ENCODE results near the gene STAG3. TPM values are rescaled to one million over a fixed set of nuclear protein-coding genes. Genes with fewer than 3 reads are reported as not detected.

STAG3 gene
- total and polyA plus RNA-seq, 10 of the 15 experiments (the other 5 are each of a cell fraction or from before 2014, with no cell fraction given): 73.0 to 306 (median 120) TPM

GRCh38 chr7:100211342-100211780 lies 33.6 kb downstream of the STAG3 start:
- Histone ChIP-seq H2AFZ (ENCODE audit: control insufficient read depth, low read depth, low read length) (peak overlapping the region; percentile 63), H3K27ac (ENCODE audit: control insufficient read depth, insufficient read depth) (peak overlapping the region; percentile 90), H3K4me2 (ENCODE audit: control insufficient read depth, insufficient read depth) (peak overlapping the region; percentile 88), H4K20me1 (ENCODE audit: control insufficient read depth, insufficient read depth) (no peaks in the 10 kb centered on the region), H3K4me1 (ENCODE audit: control insufficient read depth, insufficient read depth, low read length) (peaks cover 67% of the 10 kb centered on the region), H3K9me3 (replicated peaks; ENCODE audit: control insufficient read depth, insufficient read depth, low read length) (no peaks in the 10 kb centered on the region), H3K9ac (ENCODE audit: control insufficient read depth, insufficient read depth, low read length) (peak overlapping the region; percentile 72), H3K27me3 (replicated peaks in 1 of 2; ENCODE audit: control insufficient read depth in 2 of 2, insufficient read depth in 2 of 2, low read length in 1 of 2) (no peaks in the 10 kb centered on the region), H3K36me3 (ENCODE audit: control insufficient read depth in 2 of 2, insufficient read depth in 2 of 2, low read length in 1 of 2) (no peaks in the 10 kb centered on the region; a peak in 1 of 4 replicates), H3K4me3 (peak overlapping the region; percentile 66), H3K79me2 (ENCODE audit: control insufficient read depth, insufficient read depth, low read length) (peaks cover 10% of the 10 kb centered on the region)
- in situ Hi-C loops (cut with MboI): no loop called here
- 0% methylated on average over 7 of the region's 7 CpGs for WGBS (ENCODE audit: insufficient coverage, insufficient replicate concordance, low lambda C conversion rate, missing lambda C conversion rate)
- no peak for FAIRE-seq
- intact Hi-C loops (cut with micrococcal nuclease; ENCODE audit: unreplicated experiment): no loop called here
- CTCF ChIA-PET: interaction anchor here (0.8 to 5.7 kb wide), 11 partner anchors 7 to 196 kb away, joined by 3 to 65 read pairs (median 5); partner anchors contain the start of genes GPC2, LAMTOR4 and PVRIG
- RAD21 ChIA-PET (ENCODE audit: unreplicated experiment): interaction anchor here (0.5 to 3.9 kb wide), 16 partner anchors 8 to 218 kb away, joined by 3 to 33 read pairs (median 5); partner anchors contain the start of genes LAMTOR4, MEPCE, PVRIG and ZCWPW1
- BruUV-seq (replicated peaks): TSS peak; percentile 72
- DNase-seq (ENCODE audit: low read depth, low spot score): peak; percentile 68
- POLR2A ChIA-PET: interaction anchor here (0.5 to 8.3 kb wide), 13 partner anchors 9 to 836 kb away, joined by 3 to 86 read pairs (median 5); partner anchors contain the start of genes LAMTOR4, PVRIG and ZCWPW1
- peak; percentile 74 for ATAC-seq
- SMC1A ChIA-PET (ENCODE audit: uncharacterized antibody, unreplicated experiment): interaction anchor here (1.0 to 14.7 kb wide), 9 partner anchors 10 to 79 kb away, joined by 4 to 140 read pairs (median 9); partner anchors contain the start of gene LAMTOR4
- TF ChIP-seq BACH1 (IDR thresholded peaks at IDR 0.05; ENCODE audit: borderline replicate concordance) (peak; percentile 30; the same call in 1 of the 2 replicates), POLR2A (IDR thresholded peaks at IDR 0.05; ENCODE audit: low read depth, low read length) (peak; percentile 62), SKIL (IDR thresholded peaks at IDR 0.05; ENCODE audit: low read depth, poor library complexity, severe bottlenecking) (peak; percentile 74), MLLT1 (IDR thresholded peaks at IDR 0.05) (peak; percentile 57; the same call in 1 of the 2 replicates), ZBED1 (IDR thresholded peaks at IDR 0.05; ENCODE audit: borderline replicate concordance) (0 out of 2 replicates have a peak, but pooled peaks have one; percentile 38), TAF1 (IDR thresholded peaks at IDR 0.05; ENCODE audit: borderline replicate concordance, low read depth, low read length) (peak; percentile 38; the same call in 1 of the 2 replicates), NFXL1 (IDR thresholded peaks at IDR 0.05; ENCODE audit: borderline replicate concordance) (no peak), CBFB (IDR thresholded peaks at IDR 0.05; ENCODE audit: low read depth) (peak; percentile 79), IKZF1 (conservative IDR thresholded peaks at IDR 0.05) (peak; percentile 72), EP300 (IDR thresholded peaks at IDR 0.05; ENCODE audit: borderline replicate concordance in 1 of 2, control insufficient read depth in 1 of 2, low read depth in 2 of 2, low read length in 2 of 2) (0 out of 4 replicates have a peak, but pooled peaks of 1 of the 2 experiments have one; percentile 10), ETV6 (conservative IDR thresholded peaks at IDR 0.05 in 1 of 2, IDR thresholded peaks at IDR 0.05 in 1 of 2; ENCODE audit: borderline replicate concordance in 1 of 2, low read depth in 1 of 2) (peak in 1 of 2 experiments; percentile 82; a peak in 1 of 4 replicates), BRCA1 (IDR thresholded peaks at IDR 0.05; ENCODE audit: low read depth, low read length) (no peak), SP1 (IDR thresholded peaks at IDR 0.05; ENCODE audit: low read depth, low read length) (peak; percentile 46), POLR2AphosphoS2 (IDR thresholded peaks at IDR 0.05; ENCODE audit: low read depth, low read length) (no peak), NFIC (IDR thresholded peaks at IDR 0.05; ENCODE audit: low read depth, low read length) (peak; percentile 88), USF1 (IDR thresholded peaks at IDR 0.05; ENCODE audit: borderline replicate concordance, extremely low read length, insufficient read depth, low read depth, low read length) (no peak), SMC3 (IDR thresholded peaks at IDR 0.05; ENCODE audit: borderline replicate concordance, low read length) (no peak), SPI1 (IDR thresholded peaks at IDR 0.05; ENCODE audit: borderline replicate concordance, insufficient read depth, low read depth, low read length) (peak; percentile 70; the same call in 1 of the 2 replicates), MEF2B (IDR thresholded peaks at IDR 0.05; ENCODE audit: partially characterized antibody, poor library complexity, severe bottlenecking) (peak; percentile 43)
